Cerebellar cortex (tissue), 1 donor: Measurements from ENCODE around the gene COBLL1.
"Not testable (repeated sequence)": the region's sequence is repeated elsewhere in the genome, so short reads cannot be mapped to it uniquely, and the experiment has no call there.

Source experiments
- DNase-seq: peaks from one replicate; pipeline ENCODE4 v3.0.0-alpha.2; 2015; ENCODE audit warnings: low spot score

COBLL1 gene

GRCh38 chr2:164841719-164842623 lies at the start of gene COBLL1:
COBLL1 (minus strand) TSS chr2:164841823; CDS start chr2:164841196, 627 bp downstream.
- peak; percentile 40 for DNase-seq

GRCh38 chr2:164890544-164890943 lies 48.9 kb upstream of the COBLL1 start:
- DNase-seq: no peak

- no peak for DNase-seq
Observed at GRCh38 chr2:164888592-164888991, 47.0 kb upstream of the COBLL1 start.

- no peak for DNase-seq
Observed at GRCh38 chr2:164887434-164888144, 46.0 kb upstream of the COBLL1 start.

GRCh38 chr2:164882276-164882675 lies 40.7 kb upstream of the COBLL1 start:
- no peak for DNase-seq

GRCh38 chr2:164881524-164881923 lies 39.9 kb upstream of the COBLL1 start:
- no peak for DNase-seq

GRCh38 chr2:164879901-164880535 lies 38.4 kb upstream of the COBLL1 start:
- DNase-seq: no peak

GRCh38 chr2:164877927-164878326 lies 36.3 kb upstream of the COBLL1 start:
- no peak for DNase-seq

GRCh38 chr2:164877169-164877568 lies 35.5 kb upstream of the COBLL1 start:
- DNase-seq: no peak

- no peak for DNase-seq
Observed at GRCh38 chr2:164875334-164876205, 33.9 kb upstream of the COBLL1 start.

GRCh38 chr2:164873210-164873908 lies 31.7 kb upstream of the COBLL1 start:
- no peak for DNase-seq

GRCh38 chr2:164871404-164871803 lies 29.8 kb upstream of the COBLL1 start:
- DNase-seq: no peak

- no peak for DNase-seq
Observed at GRCh38 chr2:164869420-164869772, 27.8 kb upstream of the COBLL1 start.

- no peak for DNase-seq
Observed at GRCh38 chr2:164868563-164869419, 27.2 kb upstream of the COBLL1 start.

GRCh38 chr2:164867779-164868397 lies 26.3 kb upstream of the COBLL1 start:
- DNase-seq: no peak

GRCh38 chr2:164866381-164866780 lies 24.8 kb upstream of the COBLL1 start:
- DNase-seq: not testable (repeated sequence)

- DNase-seq: no peak
Observed at GRCh38 chr2:164860694-164861042, 19.0 kb upstream of the COBLL1 start.

- not testable (repeated sequence) for DNase-seq
Observed at GRCh38 chr2:164859906-164860693, 18.5 kb upstream of the COBLL1 start.

GRCh38 chr2:164859251-164859818 lies 17.7 kb upstream of the COBLL1 start:
- no peak for DNase-seq
